ENCODE results near the gene SPSB2.

Gene SPSB2

GRCh38 chr12:6851153-6851920 is 21.8 kb downstream of the SPSB2 start, which contains the start of gene CDCA3:
Gene CDCA3, minus strand, starts transcription at chr12:6851286. Its CDS starts 334 bp downstream, at chr12:6850952.
- peak; percentile 97 for DNase-seq (ENCODE audit: low read depth)

- DNase-seq (ENCODE audit: low read depth), result no peak
These were observed 22.3 kb downstream of the SPSB2 start for GRCh38 chr12:6850796-6851152.

DNA sequence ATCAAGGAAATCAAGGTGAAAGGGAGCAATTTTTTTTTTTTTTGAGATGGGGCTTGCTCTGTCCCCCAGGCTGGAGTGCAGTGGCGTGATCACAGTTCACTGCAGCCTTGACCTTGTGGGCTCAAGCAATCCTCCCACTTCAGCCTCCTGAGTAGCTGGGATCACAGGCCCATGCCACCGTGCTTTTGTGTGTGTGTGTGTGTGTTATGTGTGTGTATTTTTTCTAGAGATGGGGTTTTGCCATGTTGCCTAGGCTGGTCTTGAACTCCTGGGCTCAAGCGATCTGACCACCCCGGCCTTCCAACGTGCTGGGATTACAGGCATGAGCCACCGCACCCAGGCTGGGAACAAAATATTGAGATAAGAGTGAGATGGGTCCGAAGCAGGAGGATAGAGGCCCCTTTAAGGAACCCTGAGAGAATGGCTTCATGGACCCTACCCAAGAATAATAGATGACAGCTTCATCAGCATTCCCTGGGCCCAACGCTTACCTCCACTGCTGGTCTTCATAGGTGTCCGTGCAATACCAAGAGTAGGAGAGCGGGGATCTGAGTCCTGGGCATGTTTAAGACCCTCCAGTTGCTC is 23.0 kb downstream of the SPSB2 start:
- DNase-seq (ENCODE audit: low read depth), result no peak

DNA sequence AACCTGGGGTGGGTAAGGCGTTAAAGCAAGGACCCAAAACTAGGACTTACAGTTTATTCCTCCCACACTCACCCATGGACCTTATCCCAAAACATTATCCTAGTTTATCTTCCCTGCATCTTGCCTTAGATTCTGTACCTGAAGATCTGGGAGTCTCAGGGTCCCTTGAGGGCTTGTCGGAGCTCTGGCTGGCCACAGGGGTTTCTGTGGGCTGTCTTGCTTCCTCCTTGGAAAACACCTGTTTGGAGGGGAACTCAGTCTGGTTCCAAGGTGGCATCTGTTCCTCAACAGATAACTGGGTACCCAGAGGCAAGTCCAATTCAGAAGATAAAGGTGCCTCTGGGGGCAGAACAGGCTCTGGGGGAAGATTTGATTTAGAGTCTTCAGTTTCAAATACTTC is 23.7 kb downstream of the SPSB2 start:
- no peak for DNase-seq (ENCODE audit: low read depth)

GRCh38 chr12:6847676-6848075 is 25.4 kb downstream of the SPSB2 start:
- DNase-seq (ENCODE audit: low read depth), result no peak

DNA sequence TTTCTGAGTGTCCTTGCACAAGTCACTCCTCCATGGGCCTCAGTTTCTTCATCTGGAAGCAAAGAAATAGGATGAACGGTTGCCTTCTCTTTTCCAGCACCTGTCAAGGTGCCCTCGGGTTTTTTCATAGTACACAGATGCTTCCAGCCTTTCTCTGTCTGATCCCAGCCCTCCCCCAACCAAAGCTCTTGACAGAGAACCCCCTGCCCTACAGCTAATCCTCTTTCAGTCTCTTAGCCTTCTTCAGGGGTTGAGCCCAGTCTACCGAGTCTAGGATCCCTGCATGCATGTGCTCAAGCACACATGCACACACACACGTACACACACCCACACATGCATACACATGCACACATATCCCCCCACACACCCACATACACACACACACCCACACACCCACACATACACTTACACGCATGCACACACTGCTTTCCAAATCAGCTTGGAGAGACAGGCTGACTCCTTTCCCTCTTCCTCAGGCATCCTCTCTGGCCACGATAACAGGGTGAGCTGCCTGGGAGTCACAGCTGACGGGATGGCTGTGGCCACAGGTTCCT is 26.7 kb downstream of the SPSB2 start:
- DNase-seq (ENCODE audit: low read depth), result no peak

DNA sequence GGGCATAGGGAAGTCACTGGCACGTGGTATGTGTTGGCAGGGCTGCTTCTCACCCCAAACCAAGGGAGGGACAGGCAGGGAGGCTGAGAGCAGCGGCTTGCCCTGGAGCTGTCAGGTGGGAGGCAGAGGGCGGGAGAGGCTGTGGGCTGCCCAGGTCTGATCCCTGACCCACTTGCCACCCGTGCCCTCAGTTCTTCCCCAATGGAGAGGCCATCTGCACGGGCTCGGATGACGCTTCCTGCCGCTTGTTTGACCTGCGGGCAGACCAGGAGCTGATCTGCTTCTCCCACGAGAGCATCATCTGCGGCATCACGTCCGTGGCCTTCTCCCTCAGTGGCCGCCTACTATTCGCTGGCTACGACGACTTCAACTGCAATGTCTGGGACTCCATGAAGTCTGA is 27.7 kb downstream of the SPSB2 start:
- DNase-seq (ENCODE audit: low read depth), result no peak

- DNase-seq (ENCODE audit: low read depth), result no peak
These were observed 29.8 kb downstream of the SPSB2 start for GRCh38 chr12:6843118-6843902.

DNA sequence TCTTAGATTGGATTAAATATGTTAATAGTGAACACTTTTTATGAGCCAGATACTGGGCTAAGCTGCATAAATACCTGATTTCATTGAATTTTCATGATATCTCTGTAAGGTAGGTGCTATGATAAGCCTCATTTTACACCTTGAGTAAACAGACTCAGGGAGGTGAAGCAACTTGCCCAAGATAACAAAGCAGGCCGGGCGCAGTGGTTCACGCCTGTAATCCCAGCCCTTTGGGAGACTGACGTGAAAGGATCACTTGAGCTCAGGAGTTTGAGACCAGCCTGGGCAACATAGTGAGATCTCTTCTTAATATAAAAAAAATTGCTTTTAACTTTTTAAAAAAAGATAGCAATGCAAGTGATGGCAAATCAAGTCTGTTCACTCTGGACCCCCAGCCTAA is 31.0 kb downstream of the SPSB2 start:
- DNase-seq (ENCODE audit: low read depth), result no peak

DNA sequence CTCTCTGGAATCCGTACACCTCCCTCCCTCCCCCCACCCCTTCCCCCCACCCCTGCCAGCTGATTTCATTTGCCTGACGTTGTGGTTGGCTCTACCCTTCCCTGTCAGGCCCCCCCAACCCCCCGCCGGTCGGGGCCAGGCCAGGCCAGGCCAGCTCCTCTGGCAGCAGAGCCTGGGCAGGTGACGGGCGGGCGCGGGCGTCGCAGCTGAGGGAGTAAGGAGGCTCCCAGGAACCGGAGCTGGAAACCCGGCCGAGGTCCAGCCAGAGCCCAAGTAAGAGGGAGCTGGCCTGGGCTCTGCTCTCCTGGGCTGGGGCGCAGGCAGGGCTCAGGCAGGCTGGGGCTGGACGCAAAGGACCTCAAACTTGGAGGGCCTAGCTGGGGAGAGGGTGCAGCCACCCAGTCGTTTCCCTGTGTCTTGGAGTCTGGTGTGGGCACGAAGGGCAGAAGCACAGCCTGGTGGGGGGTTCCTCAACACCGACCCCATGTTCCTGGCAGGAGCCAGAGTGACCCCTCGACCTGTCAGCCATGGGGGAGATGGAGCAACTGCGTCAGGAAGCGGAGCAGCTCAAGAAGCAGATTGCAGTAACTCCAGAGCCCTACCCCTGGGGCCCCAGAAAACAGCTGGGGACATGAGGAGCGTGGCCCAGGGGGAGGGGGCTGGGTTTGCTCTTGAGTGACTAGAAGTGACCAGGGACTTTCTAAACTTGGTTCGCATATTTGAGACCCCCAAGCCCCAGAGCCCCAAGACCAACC is 32.2 kb downstream of the SPSB2 start, which contains the start of gene GNB3:
GNB3 (plus strand) TSS at position 165 of the 755 bp plus-strand sequence; CDS start at position 528, 363 bp downstream.
- DNase-seq (ENCODE audit: low read depth), result no peak

DNA sequence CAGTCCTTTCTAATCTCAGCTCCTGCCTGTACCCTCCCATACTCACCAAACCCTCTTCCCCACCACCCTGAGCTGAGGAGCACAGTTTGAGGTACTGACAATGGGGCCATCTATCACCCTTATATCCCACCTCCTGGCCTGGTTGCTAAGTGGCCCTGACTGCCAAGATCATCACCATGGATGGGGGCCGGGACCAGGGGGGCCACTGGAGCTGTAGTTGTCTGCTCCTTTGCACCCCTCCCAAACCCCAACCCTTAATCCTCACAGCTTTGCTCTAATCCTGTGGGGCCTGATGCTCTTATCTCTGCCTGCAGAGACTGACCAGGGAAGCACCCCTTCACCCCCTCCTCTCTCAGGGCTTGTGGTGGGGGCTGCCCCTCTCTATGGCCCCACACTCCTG is 32.8 kb downstream of the SPSB2 start:
- DNase-seq (ENCODE audit: low read depth), result no peak

- DNase-seq (ENCODE audit: low read depth), result no peak
These were observed 33.5 kb downstream of the SPSB2 start for GRCh38 chr12:6839482-6840201.

DNA sequence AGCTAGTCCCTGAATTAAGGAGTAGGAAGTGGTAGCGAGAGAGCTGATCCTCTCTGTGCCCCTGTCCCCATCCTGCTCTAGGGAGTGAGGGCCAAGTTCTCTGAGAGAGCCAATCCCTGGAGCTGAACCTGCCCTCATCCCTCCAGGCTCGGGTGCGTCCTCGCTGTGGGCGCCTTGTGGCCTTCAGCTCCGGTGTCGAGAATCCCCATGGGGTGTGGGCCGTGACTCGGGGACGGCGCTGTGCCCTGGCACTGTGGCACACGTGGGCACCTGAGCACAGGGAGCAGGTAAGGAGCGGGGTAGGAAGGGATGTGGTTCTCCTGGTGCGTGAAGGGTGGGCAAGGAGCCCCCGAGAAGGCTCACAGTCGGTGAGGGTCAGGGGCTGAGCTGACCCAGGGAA is 34.2 kb downstream of the SPSB2 start:
- no peak for DNase-seq (ENCODE audit: low read depth)

GRCh38 chr12:6837370-6838060 is 35.6 kb downstream of the SPSB2 start:
- DNase-seq (ENCODE audit: low read depth), result no peak

DNA sequence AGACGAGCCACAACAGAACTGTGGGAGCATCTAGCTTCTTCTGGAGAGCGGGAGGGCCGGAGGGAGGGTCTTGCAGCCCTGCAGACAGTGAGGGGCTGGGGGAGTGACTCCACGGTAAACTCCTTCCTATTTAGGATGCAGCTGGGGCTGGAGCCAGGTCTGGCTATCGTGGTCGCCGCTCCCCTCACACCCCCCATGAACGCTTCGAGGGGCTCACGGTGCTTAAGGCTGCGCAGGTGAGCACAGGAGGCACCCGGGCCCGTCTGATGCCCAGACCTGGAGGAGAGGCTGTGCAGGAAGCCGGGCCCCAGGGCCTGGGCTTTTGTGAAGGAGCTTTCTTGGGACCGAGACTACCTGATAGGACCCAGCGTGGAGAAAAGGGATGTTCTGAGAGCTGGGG is 36.3 kb downstream of the SPSB2 start:
- no peak for DNase-seq (ENCODE audit: low read depth)

- no peak for DNase-seq (ENCODE audit: low read depth)
These were observed 38.2 kb downstream of the SPSB2 start for GRCh38 chr12:6834873-6835272.

GRCh38 chr12:6834254-6834653 is 38.8 kb downstream of the SPSB2 start:
- no peak for DNase-seq (ENCODE audit: low read depth)

DNA sequence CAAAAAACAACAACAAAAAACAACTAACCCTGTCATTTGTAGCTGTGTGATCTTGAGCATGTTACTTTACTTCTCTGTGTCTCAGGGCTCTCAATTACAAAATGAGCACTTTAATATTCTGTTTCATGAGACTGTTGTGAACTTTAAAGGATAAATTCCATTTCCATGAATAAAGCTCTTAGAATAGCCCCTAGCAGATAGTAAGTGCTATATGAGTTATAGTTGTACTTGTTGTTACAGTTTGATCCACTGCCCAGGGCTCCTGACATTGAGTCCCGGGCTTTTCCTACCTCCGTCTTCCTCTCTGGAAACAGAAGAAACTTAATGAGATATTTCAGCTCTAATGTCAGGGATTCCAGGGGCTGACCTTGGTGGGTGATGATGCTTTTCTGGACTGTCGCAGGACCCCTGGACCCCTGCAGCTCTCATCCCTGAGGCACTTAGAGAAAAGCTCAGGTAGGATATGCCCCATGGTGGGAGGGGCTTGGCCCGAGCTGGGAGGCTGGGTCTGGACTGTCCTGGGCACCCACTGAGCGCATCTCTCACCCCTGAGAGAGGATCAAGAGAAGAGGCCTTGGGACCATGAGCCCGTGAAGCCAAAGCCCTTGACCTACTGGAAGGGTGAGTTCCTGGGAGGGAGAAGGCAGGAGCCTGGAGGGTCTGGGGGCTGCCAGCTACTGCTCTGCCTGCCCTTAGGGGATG is 39.8 kb downstream of the SPSB2 start:
- no peak for DNase-seq (ENCODE audit: low read depth)

GRCh38 chr12:6832125-6832524 is 41.0 kb downstream of the SPSB2 start:
- DNase-seq (ENCODE audit: low read depth), result no peak

DNA sequence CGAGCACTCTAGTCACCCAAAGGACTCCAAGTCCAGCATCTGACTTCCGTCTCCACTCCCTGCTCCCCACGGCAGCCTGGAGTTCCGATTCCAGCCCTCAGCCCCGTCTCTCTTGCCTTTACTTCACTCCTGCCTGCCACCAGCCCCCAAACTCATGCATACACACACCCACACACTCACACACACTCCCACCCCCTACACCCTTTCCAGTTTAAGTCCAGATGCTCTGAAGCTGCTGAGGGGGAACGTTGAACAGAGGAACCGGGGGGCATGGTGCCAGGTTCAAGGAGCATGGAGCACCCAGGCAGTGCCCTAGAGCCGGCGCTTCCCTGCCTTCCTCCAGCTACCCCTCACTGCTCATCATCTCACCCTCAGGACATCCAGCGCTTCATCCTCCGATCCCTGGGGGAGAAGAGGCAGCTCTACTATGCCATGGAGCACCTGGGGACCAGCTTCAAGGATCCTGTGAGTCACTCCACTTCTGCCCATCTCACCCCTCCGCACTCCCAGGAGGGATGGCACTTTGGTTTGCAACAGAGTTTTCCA is 41.6 kb downstream of the SPSB2 start:
- no peak for DNase-seq (ENCODE audit: low read depth)

Data from non-pigmented ciliary epithelial cell (primary cell).